Panc1 (cell line): ENCODE measurements around the gene AP2B1. TPM values are rescaled to one million over a fixed set of nuclear protein-coding genes. Genes with fewer than 3 reads are reported as not detected.

Experiments
- ATAC-seq: fragments of 200-7000 bp; cut with Tn5 transposase; 2 replicates; pipeline ENCODE4 v1.9.1; 2020; ENCODE audit warnings: mild to moderate bottlenecking, moderate library complexity
- Bru-seq: library from RNA; stranded (reverse); fragments of 400-500 nt; gene quantifications from one replicate; lab custom pipeline; 2021; lab: Mats Ljungman, UMichigan
- BruChase-seq, 2 experiments: library from RNA; stranded (reverse); fragments of 400-500 nt; gene quantifications; one replicate each; lab custom pipeline; 2021; lab: Mats Ljungman, UMichigan
- BruUV-seq: library from RNA; stranded (reverse); fragments of 400-500 nt; replicated peaks from 2 replicates; lab custom pipeline; 2021; lab: Mats Ljungman, UMichigan
- CTCF ChIA-PET: fragments of 300-600 bp; sonication (Branson Sonifier 250); formaldehyde crosslinking; loops from one replicate; lab custom pipeline; 2022; ENCODE audit warnings: antibody characterized with exemption; lab: Charles Lee
- POLR2A ChIA-PET: fragments of 300-600 bp; sonication (Branson Sonifier 250); formaldehyde crosslinking; loops from one replicate; lab custom pipeline; 2022; ENCODE audit warnings: antibody characterized with exemption; lab: Charles Lee
- DNase-seq: peaks from one replicate; pipeline ENCODE4 v3.0.0-alpha.2; 2010; ENCODE audit warnings: low read depth, low spot score
- H3K27ac ChIP-seq: 2 replicates; pipeline ENCODE4 v1.5.1; 2011; ENCODE audit warnings: mild to moderate bottlenecking, low read length, inconsistent platforms
- H3K27me3 ChIP-seq: fragments of 200-500 bp; sonication (Bioruptor generic); 2 replicates; pipeline ENCODE4 v1.6.0; 2014; ENCODE audit warnings: low read length, inconsistent platforms; ENCODE audit not compliant: control insufficient read depth, insufficient read depth
- H3K36me3 ChIP-seq: fragments of 200-500 bp; sonication (Bioruptor generic); 2 replicates; pipeline ENCODE4 v1.5.1; 2014; ENCODE audit warnings: inconsistent platforms, mild to moderate bottlenecking, low read length, moderate library complexity; ENCODE audit not compliant: control insufficient read depth, insufficient read depth
- H3K4me1 ChIP-seq: 2 replicates; pipeline ENCODE4 v1.5.1; 2011; ENCODE audit warnings: inconsistent platforms, mild to moderate bottlenecking, low read length, moderate library complexity; ENCODE audit not compliant: control insufficient read depth, insufficient read depth
- H3K4me3 ChIP-seq, 2 experiments: 2 replicates each; pipeline ENCODE4 v1.5.1; 2011 to 2012; ENCODE audit warnings: low read depth in 2 of 2, low read length in 2 of 2, mild to moderate bottlenecking in 2 of 2, inconsistent platforms in 1 of 2, moderate library complexity in 1 of 2
- H3K9me3 ChIP-seq: fragments of 200-500 bp; sonication (Bioruptor generic); 2 replicates; pipeline ENCODE4 v1.5.1; 2014; ENCODE audit warnings: low read depth, mild to moderate bottlenecking, inconsistent platforms, low read length, moderate library complexity; ENCODE audit not compliant: control insufficient read depth, insufficient read depth
- CTCF ChIP-seq: fragments of 450-650 bp; IDR thresholded peaks from 2 replicates; pipeline ENCODE4 v1.5.1; 2017; ENCODE audit warnings: mild to moderate bottlenecking
- POLR2AphosphoS5 ChIP-seq: IDR thresholded peaks from 2 replicates; pipeline ENCODE4 v1.6.1; 2012; ENCODE audit warnings: mild to moderate bottlenecking, low read depth, low read length, moderate library complexity
- REST ChIP-seq, 2 experiments: IDR thresholded peaks; 2 replicates each; pipeline ENCODE4 v1.6.1; 2011 to 2012; ENCODE audit warnings: low read depth in 2 of 2, control low read depth in 1 of 2, low read length in 1 of 2, mild to moderate bottlenecking in 1 of 2, moderate library complexity in 1 of 2; ENCODE audit not compliant: insufficient read depth in 1 of 2
- SIN3A ChIP-seq: IDR thresholded peaks from 2 replicates; pipeline ENCODE4 v1.6.1; 2012; ENCODE audit warnings: low read depth, mild to moderate bottlenecking, low read length, moderate library complexity, borderline replicate concordance; ENCODE audit not compliant: insufficient read depth
- TCF7L2 ChIP-seq: IDR thresholded peaks from 2 replicates; pipeline ENCODE4 v1.6.1; 2011; ENCODE audit warnings: mild to moderate bottlenecking, low read depth, low read length, inconsistent platforms
- in situ Hi-C: cut with HindIII; loops from 2 replicates; pipeline ENCODE4 v1.10.0; 2016; ENCODE audit warnings: low sequenced_read_pairs, low pct_unique_long_range_greater_than_20kb
- intact Hi-C: fragments of 100-400 bp; cut with micrococcal nuclease; formaldehyde crosslinking; loops from one replicate; pipeline ENCODE4 v1.10.0; 2022; ENCODE audit not compliant: unreplicated experiment
- long read RNA-seq: library from polyadenylated mRNA; unstranded; transcript quantifications from one replicate; pipeline ENCODE4 v2.0.0, GENCODE V29; 2021; ENCODE audit not compliant: unreplicated experiment
- polyA plus RNA-seq: library from polyadenylated mRNA; unstranded; fragments of >200 nt; gene quantifications from one replicate; pipeline ENCODE4 v1.2.1, GENCODE V29; 2012; ENCODE audit warnings: missing spikeins; ENCODE audit not compliant: insufficient read length
- total RNA-seq: library from RNA; stranded (reverse); gene quantifications from one replicate; pipeline ENCODE4 v1.2.1, GENCODE V29; 2021; ENCODE audit not compliant: unreplicated experiment

The AP2B1 gene
- 446 TPM for total RNA-seq
- 168 TPM for polyA plus RNA-seq
- Bru-seq, nascent RNA, result percentile 98 among the genes with signal in this experiment
- BruChase-seq, experiment 1, labeled RNA remaining after a 2-hour chase, result percentile 93 among the genes with signal in this experiment
- percentile 96 among the genes with signal in this experiment for BruChase-seq, experiment 2, labeled RNA remaining after a 6-hour chase
- long read RNA-seq, full-length matches to known transcripts, result 74 of 208 reads
- long read RNA-seq, partial matches to known transcripts, result 80 of 208 reads
- long read RNA-seq, other reads (novel, unspliced or antisense), result 54 of 208 reads

- Histone ChIP-seq H3K36me3 (peaks cover 3% of the 10 kb centered on the region; the same call in 1 of the 2 replicates), H3K9me3 (no peaks in the 10 kb centered on the region), H3K27me3 (no peaks in the 10 kb centered on the region), H3K4me1 (peaks cover 24% of the 10 kb centered on the region), H3K27ac (peak within 1 kb of the TSS; percentile 97), H3K4me3 (peak within 1 kb of the TSS; percentile 71 to 95)
- peak; percentile 91 for ATAC-seq
- CTCF ChIA-PET, result interaction anchor here (0.6 kb wide), 1 partner anchor 19 kb away, joined by 3 read pairs; no protein-coding TSS in a partner anchor
- intact Hi-C loops, result no loop called here
- TF ChIP-seq CTCF, result no peak
- peak; percentile 96 for TF ChIP-seq TCF7L2
- peak; percentile 78 for TF ChIP-seq POLR2AphosphoS5
- TF ChIP-seq REST (IDR thresholded peaks at IDR 0.05; ENCODE audit: insufficient read depth in 1 of 2, low read depth in 2 of 2, low read length in 1 of 2), result no peak; a peak in 1 of 4 replicates
- TF ChIP-seq SIN3A, result peak; percentile 67
- in situ Hi-C loops, result no loop called here
- BruUV-seq, result TSS peak; percentile 91
- POLR2A ChIA-PET, result interaction anchor here (1.3 to 1.6 kb wide), 2 partner anchors 9 to 19 kb away, joined by 3 to 5 read pairs; partner anchors contain the start of gene PEX12
- DNase-seq, result peak; percentile 92
Measured at GRCh38 chr17:35587074-35587961, at the start of gene AP2B1. AP2B1 (plus strand) TSS chr17:35587322; CDS start chr17:35594031, 6,709 bp downstream.

GRCh38 chr17:35537601-35538141, 49.5 kb upstream of the AP2B1 start, which contains the start of gene SLFN12L:
SLFN12L (minus strand) TSS chr17:35537678; CDS start chr17:35522364, 15,314 bp downstream.
- H3K27me3 ChIP-seq, result no peaks in the 10 kb centered on the region
- H3K27ac ChIP-seq, result no peak within 1 kb of the TSS
- H3K36me3 ChIP-seq, result no peaks in the 10 kb centered on the region
- in situ Hi-C loops (loop anchor here (25.0 kb wide), 2 partner anchors 225 to 350 kb away; partner anchors contain the start of gene SLC35G3), intact Hi-C loops (loop anchor here (2.0 to 10.0 kb wide), 2 partner anchors 103 to 365 kb away; partner anchors contain the start of gene SLFN12)
- no peaks in the 10 kb centered on the region for H3K9me3 ChIP-seq
- POLR2A ChIA-PET, result interaction anchor here (0.7 kb wide), 1 partner anchor 17 kb away, joined by 3 read pairs; no protein-coding TSS in a partner anchor
- TF ChIP-seq CTCF (no peak), REST (IDR thresholded peaks at IDR 0.05; ENCODE audit: insufficient read depth in 1 of 2, low read depth in 2 of 2, low read length in 1 of 2) (no peak), TCF7L2 (no peak), POLR2AphosphoS5 (no peak), SIN3A (no peak)
- no TSS peak for BruUV-seq
- CTCF ChIA-PET, result interaction anchor here (0.6 kb wide), 1 partner anchor 1330 kb away, joined by 10 read pairs; no protein-coding TSS in a partner anchor
- H3K4me3 ChIP-seq, result no peak within 1 kb of the TSS
- ATAC-seq, result no peak
- H3K4me1 ChIP-seq, result no peaks in the 10 kb centered on the region
- no peak for DNase-seq
